HG03196 (cell line): ENCODE measurements around the gene PLCB3.

ENCODE experiments used
- ATAC-seq: cut with Tn5 transposase; IDR thresholded peaks from one replicate; pipeline ENCODE4 v1.9.1; 2021; ENCODE audit not compliant: unreplicated experiment

The PLCB3 gene

GRCh38 chr11:64235437-64236161, 15.7 kb upstream of the PLCB3 start:
- ATAC-seq, result no peak

GRCh38 chr11:64237484-64237951, 13.8 kb upstream of the PLCB3 start:
- no peak for ATAC-seq

GRCh38 chr11:64238076-64238475, 13.3 kb upstream of the PLCB3 start:
- ATAC-seq, result no peak

DNA sequence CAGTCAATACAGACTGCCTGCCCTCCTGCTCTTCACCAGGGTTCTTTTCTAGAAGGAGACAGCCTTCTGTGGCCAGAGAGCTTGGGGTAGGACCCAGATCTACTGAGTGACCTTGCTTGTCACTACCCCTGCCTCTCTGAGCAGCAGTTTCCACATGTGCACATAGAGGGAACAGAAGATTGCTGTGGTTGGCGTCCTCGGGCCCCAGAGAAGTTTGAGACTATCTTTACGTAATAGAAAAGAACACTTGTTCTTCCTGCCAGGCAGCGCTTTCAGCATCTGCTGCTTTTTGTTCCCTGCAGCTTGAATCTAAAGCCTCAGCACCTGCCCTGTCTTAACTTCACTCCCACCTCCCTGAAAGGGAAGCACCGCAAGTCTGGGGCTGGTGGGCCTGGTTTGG, 12.3 kb upstream of the PLCB3 start:
- ATAC-seq, result no peak

DNA sequence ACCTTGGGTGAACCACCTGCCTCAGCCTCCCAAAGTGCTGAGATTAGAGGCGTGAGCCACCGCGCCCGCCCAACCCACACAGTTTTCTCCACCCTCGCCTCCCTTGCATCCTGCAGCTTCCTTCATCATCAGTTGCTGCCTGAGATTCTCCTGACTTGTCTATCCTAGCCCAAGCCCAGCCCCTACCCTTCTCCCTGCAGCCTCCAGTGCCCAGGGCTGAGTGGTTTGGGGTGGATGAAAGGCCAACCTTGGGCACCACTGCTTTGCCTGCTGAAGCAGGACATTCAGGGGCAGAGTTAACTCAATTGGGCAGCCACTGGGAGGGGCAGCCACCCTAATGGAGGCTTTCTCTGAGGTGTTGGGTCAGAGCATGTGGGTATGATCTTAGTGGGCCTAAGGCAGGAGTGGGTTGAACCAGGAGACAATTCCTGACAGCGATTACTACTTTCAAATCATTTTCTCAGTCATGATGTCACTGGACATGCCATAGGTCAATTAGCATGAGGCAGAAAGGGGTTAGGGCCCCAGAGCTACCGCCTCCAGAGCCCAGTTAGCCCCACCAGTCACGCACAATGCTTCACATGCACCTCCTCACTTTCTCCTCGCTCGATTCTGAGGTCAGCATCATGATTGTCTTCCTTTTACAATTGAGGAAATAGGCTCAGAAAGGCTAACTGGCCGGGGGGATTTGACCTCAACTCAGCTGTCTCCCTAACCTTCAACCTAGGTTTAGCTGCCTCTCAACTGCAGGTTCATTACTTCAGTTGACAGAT, 11.5 kb upstream of the PLCB3 start:
- ATAC-seq, result no peak

DNA sequence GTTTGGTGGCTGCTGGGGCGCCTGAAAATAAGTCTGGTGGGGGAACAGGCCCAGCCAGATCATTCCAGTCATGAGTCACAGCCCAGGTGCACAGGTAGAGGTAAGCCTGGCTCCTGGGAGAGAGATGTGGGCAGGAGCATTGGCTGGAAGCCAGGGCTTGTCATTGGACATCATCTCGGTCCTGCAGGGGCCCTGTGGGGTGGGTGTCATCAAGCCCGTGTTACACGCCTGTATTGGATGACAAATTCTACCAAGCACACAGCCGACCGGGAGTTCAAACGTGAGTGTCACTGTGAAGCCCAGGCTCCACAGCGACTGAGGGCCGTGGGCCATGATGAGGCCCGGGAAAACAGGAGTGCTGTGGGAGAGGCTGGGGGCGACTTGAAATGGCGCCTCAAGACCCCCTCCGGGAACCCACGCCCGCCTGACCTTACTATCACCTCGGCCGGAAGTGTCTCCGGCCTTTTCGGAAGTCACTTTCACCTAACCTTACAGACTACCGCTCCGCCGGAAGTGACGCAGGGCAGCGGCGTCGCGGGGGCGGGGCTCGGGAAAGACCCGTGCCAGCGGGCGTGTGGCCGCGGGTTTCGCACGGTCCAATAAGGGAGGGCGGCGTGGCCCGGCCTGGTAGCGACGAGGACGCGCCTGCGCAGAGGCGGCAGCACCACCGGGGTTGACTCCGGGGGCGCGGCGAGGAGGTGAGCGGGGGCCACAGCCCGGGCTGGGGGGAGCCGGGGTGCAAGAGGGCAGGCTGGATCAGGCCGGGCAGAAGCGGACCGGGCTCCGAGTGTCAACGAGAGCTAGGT, 10.7 kb upstream of the PLCB3 start, which contains the start of gene FKBP2:
Gene FKBP2 (plus strand): TSS at position 661 of the 806 bp plus-strand sequence. CDS start 1,293 bp downstream, outside the sequence.
- peak; percentile 40 for ATAC-seq

GRCh38 chr11:64241241-64241490, 10.2 kb upstream of the PLCB3 start:
- ATAC-seq, result peak; percentile 59

- ATAC-seq, result peak; percentile 3
Observed at GRCh38 chr11:64241491-64242374, 9.6 kb upstream of the PLCB3 start.

DNA sequence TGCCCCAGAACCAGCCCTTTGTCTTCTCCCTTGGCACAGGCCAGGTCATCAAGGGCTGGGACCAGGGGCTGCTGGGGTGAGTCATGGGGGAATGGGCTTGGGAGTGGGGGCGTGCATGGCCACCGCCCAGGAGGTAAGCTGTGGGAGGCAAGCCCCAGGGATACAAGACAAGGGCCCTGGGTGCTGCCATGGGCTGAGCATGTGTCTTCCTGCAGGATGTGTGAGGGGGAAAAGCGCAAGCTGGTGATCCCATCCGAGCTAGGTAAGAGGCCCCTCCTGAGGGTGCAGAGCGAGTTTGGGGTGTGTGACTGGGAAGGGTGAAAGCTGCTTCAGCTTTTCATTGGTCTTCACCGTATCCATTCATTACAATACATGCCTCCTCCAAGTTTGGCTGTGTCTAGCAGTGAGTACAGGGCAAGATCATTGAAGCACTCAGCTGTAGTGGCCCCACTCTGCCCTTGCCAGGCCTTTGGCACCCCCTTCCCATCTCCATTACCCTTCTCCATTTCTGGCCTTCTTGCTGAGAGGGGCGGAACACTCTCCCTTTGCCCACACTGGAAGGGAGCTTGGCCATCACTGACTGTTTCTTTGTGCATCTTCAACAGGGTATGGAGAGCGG, 8.0 kb upstream of the PLCB3 start:
- no peak for ATAC-seq

- no peak for ATAC-seq
Observed at GRCh38 chr11:64244107-64244506, 7.2 kb upstream of the PLCB3 start.

GRCh38 chr11:64244966-64245365, 6.4 kb upstream of the PLCB3 start:
- ATAC-seq, result no peak

GRCh38 chr11:64245401-64245796, 5.9 kb upstream of the PLCB3 start:
- no peak for ATAC-seq

GRCh38 chr11:64245797-64246620, 5.3 kb upstream of the PLCB3 start:
- no peak for ATAC-seq

GRCh38 chr11:64246621-64246870, 4.8 kb upstream of the PLCB3 start:
- ATAC-seq, result peak; percentile 9

DNA sequence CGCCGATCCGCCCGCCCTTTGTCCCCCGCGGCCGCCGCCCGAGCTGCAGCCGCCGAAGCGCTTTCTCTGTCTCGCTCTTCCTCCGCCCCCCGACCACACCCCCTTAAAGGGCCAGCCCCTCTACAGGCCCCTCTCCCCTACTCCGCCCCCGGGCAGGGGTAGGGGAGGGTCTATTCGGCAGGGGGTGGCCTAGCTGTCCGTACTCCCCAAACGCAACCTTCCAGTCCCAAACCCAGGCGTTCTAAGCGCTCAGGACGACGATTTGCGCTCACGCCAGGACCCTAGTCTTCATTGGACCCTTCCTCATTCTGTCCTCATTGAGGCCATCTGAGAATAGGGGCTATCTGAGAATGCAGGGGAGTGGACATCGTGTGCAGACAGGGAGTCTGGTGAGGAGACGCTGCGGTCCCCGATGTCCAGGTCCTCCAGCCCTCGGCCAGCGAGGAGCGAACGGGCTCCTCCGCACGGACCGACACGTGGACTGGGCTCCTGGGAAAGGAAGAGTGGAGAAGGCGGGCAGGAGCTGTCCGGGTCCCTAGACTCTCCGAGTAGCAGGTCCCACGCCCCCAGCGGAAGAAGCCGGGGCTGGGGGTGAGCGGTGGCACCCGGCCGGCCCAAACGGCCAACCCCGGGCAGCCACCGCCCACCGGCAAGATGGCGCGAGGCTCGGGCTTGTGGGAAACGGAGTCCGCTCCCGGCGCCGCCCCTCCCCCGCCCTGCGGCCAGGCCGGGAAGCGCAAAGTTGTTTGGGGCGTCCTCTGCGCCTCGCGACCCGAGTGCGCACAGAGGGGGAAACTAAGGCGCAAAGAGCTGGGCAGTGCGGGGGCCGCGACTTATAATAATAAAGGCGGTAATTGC, 4.2 kb upstream of the PLCB3 start, which contains the start of gene PPP1R14B:
Gene PPP1R14B (minus strand): TSS at position 73 of the 858 bp plus-strand sequence. CDS start 270 bp downstream, outside the sequence.
- peak; percentile 31 for ATAC-seq

DNA sequence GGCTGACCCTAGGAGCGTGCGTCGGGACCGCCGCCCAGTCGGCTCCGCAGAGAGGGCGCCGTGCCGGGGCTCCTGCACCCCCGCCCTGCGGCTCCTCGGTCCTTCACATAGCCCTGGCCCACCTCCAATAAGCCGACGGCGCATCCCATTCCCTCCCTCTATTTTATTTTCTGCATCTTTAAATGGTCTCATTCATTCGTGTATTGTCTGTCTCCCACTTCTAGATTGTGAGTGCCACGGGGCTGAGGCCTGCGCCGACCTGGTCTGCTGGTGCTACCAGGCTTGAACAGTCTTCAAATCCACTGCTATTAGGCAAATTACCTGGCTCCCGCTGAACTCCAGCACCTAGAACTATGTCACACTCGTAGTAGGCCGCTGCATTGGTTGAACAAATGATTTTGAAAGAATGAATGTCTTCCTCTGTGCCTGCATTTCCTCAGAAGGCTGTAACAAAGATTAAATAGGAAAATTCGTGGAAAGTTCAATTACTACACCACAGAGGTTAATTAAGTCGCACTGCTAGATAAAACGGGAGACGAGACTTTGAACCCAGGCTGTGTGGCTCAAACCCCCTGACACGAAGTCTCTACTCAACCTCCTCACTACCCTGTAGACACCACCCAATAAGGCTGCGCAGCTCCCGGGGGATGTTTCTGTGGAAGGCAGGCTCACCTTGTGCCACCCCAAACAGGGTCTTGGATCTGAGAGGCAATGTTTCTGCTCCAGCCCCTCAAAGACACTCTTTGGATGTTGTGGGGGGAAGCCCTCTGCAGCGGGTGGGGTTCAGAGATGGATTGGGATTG, 3.4 kb upstream of the PLCB3 start:
- no peak for ATAC-seq

GRCh38 chr11:64248578-64248977, 2.8 kb upstream of the PLCB3 start:
- no peak for ATAC-seq

GRCh38 chr11:64249038-64249437, 2.3 kb upstream of the PLCB3 start:
- ATAC-seq, result no peak
